NT2/D1 (cell line): ENCODE measurements around the gene CERS3.

ENCODE experiments used
- SUZ12 ChIP-seq: IDR thresholded peaks from 2 replicates; pipeline ENCODE4 v1.6.1; 2011; ENCODE audit not compliant: insufficient read length, insufficient read depth; ENCODE audit errors: extremely low read depth
- ZNF274 ChIP-seq: IDR thresholded peaks from 2 replicates; pipeline ENCODE4 v1.6.1; 2011; ENCODE audit warnings: mild to moderate bottlenecking, low read depth, low read length

DNA sequence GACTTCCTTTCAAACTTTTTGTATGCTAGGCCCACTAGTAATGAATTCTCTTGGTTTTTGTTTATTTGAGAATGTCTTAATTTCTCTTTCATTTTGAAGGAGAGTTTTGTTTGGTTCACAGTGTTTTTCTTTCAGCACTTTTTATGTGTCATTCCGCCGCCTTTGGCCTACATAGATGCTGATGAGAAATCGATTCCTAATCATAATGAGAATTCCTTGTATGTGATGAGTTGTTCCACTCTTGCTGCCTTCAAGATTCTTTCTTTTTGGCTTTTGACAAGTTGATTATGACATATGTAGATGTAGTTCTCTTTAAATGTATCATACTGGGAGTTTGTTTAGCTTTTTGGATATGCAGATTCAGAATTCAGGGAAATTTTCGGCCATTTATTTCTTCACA lies 35.5 kb downstream of the CERS3 start:
- TF ChIP-seq SUZ12 (no peak), ZNF274 (no peak)
